Stimulated activated CD4-positive, alpha-beta T cell treated with anti-CD3 and anti-CD28 coated beads, Interleukin-1b, Interleukin-23, amount 100 ng/mL, for 1 hour (primary cell): Measurements from ENCODE around the gene PRLR.

ENCODE experiments used
- DNase-seq, 2 donors: peaks; one replicate each; pipeline ENCODE4 v3.0.0-alpha.2; 2020; ENCODE audit warnings: low read depth in 2 of 2

PRLR gene

DNA sequence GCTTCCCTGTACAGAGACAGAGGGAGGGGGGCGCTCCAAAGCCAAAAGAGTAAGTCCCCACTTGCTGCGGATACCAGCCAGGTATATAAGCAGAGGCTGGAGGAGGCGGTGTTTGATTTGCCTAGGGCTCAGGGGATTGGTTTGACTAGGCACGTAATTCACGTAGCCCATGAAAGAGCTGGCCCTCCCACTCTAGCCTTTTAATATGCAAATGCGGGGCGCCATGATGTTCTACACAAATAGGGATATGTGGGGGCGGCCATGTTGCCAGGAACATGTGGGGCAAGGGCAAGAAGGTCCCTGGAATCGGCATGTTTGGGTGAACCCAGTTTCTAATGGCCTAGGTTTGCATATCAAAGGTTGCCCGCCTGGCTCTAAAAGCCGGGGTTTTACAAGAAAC, 3.3 kb upstream of the PRLR start:
- no peak for DNase-seq

DNA sequence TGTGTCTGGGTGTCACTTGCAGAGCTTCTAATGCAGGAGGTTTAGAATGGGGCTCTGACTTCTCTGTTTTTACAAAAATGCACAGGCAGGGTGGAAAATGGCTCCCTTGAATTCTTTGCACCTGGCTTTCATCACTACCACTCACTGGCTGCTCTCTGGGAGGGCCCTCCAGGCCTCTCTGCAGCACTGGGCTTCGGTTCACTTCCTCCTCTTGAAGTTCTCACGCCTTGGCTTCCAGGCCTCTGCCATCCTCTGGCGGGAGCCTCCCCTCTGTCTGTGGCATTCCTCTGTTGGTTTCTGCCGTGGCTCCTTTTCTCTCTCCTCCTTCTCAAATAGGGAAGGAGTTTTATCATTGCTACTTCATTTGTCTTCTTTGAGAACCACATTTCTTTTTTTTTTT, 2.8 kb upstream of the PRLR start:
- DNase-seq, result no peak

DNA sequence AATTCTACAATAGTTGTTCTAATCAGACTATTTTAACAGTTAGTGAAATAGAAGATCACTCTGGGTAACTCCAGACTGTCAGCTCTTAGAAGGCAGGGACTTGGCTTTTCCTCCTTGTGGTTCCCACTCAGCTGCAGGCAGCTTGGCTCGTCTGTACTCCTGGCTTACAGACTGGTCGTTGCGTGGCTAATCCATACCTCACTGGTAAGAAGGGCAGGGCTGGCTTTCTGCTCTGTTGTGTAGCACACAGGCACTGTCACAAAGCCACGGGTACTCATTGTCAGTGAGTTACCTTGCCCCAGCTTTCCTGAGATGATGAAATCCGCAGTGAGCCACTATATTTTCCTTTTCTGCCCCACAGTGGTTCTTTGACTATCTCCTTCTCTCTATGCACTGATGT, 1.8 kb upstream of the PRLR start:
- no peak for DNase-seq

DNA sequence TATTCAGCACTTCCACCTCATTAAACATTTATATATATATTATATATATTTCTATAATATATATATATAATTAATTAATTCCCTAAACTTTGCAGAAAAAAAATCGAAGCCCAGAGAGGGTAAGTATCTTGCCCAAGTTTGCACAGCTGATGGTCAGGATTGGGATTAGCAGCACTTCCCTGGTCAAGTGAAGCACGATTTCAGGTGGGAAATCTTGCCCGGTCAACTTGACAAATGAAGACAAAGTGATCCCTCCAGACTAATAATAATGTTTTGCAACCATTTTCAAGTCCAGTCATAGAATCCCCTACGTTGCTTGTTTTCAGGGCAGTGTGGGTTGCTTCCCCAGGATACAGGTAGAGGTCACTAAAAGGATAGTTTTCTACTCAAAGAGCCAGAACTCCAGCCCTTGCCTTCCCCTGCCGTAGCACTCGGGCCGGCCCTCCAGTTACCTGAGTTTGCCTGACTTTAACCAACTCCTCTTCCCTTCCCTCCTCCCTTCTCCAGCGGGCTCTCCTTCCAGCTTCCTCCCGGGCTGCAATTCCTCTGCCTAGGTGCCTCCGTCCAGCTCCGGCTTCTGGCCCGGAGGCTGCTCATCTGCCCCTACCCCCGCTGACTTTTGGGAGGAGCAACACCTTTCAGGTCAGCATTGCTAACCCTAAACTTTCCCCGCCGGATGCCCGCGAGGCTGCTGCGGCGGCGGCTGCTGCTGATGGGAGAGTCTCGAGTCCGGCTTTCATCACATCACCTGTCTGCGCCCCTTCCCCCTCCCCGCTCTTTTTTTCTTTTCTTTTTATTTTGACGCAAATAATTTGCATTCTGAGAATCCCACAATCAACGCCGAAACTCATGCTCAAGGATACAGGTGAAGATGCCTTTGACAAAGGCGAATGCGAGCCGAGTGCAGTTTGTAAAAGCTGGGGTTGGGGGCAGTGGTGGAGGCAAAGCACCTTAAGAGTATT, 930 bp downstream of the PRLR start:
- DNase-seq, result no peak

DNA sequence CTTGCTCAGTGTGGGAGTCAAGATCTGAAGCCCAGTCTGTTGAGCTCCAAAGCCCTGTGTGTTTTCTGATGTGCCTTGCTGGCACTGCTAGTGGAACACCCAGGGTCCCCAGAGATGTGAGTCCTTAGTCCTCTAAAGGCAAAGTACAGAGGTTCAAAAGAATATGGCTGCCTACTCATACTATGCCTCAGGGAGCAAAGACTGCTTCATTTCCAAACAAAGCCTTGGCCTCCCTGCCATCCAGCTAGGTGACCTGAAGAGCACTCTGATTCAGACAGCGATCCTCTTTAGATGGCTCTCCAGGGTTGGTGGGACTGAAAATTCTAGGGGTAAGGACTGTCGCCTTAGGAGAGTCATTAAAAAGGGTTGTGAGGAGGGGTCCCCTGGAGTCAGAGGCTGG, 2.0 kb downstream of the PRLR start:
- DNase-seq, result no peak

DNA sequence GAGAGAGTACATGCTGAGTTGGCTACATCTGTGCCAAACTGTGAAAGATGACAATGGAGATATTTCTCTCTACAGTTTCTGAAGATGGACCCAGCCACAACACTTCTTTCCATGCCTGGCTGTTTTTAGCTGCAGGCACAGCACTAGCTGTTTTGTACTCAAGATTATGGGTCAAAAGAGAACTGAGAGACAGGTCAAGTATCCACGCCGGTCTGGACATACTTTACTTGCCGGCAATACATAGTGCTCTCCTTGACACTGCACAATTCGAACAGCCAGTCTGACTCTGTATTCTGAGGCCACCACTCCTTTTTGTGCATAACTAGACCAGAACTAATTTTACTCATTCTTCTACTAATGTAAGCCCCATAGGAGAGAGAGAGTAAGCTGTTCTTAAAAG, 2.6 kb downstream of the PRLR start:
- no peak for DNase-seq

DNA sequence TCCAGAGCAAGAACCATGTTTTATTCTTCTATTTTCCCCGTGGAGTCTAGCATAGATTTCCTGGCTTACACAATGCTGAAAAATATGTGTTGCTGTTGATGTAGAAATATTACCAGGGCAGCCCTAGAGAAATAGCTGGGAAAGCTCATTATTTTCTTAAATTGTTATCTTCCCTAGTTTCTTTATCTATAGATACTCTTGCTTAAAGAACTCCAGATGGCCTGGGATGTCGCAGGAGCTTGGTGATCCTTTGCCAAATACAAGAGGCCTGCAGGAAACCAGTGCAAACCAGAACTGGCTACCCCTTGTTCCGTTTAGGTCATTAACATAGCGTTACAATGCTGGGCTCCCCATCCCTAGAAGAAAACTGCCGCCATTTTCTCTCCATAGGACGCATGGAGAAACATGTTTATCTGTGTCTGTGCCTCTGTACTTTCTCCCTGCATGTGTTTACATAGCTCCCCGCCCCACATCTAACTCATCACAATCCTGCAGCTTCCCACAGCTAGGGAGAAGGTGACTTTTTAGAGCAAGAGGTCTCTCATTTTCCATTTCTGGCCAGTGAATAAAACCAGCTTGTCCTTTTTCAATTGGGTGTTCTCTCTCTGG, 6.4 kb downstream of the PRLR start:
- DNase-seq, result no peak

DNA sequence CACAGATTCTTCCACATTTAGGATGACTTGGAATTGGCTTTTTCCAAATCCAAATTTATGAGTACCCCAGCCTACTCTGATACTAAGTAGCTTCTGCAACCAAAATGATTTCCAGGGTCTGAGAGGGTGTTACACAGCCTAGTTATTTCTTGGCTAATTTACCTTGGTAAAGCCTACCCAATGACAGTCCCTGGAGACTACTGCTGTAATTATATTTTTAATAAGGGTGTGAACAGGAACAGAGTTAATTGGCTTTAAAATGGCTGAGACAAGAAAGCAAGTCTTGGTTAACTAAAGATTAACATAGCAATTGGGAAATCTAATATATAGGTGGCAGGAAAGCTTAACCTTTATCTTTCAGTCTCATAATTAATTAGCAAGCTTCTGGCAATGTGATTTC, 9.3 kb downstream of the PRLR start:
- no peak for DNase-seq

DNA sequence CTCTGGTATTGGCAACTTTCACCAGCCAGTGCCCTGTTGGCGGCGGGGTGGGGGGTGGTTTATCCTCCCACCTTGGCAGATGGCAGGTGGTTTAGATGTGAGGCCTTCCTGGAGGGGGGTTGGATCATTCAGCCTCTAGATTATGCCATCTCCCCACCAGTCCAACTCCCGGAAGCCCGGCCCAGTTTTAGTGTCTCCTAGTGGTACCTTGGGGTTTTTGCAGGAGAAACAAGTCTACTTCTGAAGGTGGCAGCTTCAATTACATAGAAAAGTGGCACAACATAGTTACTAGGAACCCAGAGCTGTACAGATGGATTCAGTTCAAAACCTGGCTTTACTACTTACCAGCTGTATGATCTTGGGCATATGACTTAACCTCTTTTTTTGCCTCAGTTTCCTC, 11.3 kb downstream of the PRLR start:
- DNase-seq, result no peak

DNA sequence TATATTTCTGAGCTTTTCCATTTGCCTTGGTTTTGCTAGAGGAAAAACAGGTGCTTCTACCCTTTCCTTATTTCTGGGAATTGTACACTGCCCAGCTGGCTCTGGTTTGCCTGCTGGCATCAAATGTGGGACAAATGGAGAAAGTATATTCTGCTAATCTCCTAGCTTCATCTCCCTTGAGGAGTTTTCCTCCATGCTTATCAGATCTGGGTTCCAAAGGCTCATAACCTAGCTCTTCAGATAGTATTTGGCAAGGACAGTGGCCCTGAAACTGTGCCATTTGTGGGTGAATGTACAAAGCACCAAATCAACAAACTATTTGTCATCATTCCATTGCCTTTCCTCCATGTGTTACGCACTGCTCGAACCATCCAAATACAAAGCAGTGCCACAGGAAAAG, 16.2 kb downstream of the PRLR start:
- DNase-seq, result no peak

DNA sequence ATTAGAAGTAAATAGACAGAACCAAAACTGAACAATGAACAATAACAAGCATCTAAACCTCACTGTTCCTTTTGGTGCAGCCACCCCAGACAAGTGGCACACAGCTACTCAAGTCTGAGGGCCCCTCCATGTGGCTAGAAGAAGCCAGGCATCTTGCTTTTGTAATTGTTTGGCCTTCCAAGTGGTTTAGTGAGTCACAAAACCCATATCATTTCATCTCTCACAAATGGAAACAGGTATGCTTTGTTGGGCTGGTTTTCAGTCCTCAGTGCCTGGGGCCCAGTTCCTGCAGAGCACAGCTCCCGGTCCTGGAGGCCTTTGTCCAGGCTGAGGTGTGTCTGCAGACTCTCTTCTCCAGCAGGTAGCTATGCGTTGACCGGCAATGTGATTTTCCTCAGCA, 16.7 kb downstream of the PRLR start:
- DNase-seq, result no peak

DNA sequence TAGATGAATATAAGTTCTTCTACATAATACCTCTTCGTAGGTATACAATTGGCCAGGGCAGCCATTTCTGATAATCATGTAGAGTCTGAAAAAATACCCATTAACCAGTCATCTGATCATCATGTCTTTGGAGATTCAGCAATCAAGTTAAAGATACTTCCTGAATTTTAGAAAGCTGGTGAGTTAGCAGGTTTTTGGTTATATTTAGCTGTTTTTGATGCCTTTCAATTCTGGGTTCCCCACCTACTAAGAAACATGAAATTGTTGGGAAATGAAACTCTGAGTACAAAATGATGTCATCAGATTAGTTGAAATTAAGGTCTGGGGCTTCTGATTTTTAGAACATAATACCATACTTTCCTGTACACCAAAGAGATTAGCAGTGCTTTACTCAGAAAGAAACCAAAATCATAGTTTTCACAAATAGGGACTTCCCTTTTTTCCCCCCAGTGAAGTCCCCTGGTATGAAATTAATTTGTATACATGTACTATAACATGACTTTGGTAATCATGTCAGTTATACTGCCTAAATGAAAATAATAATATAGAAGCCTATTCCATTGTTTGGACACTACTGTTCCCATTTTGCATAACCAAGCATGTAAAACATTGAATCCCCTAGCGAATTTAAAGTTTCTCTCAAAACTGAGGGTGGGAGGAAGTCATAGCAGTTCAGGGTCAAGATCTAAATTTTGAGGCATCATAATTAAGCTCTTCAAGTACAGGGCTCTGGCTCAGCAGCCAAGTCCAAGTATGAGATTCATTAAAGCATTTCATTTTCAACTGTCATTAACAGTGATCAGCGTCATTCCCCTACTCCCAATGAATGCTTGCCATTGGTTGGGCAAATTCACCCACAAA, 17.9 kb downstream of the PRLR start:
- DNase-seq, result no peak

DNA sequence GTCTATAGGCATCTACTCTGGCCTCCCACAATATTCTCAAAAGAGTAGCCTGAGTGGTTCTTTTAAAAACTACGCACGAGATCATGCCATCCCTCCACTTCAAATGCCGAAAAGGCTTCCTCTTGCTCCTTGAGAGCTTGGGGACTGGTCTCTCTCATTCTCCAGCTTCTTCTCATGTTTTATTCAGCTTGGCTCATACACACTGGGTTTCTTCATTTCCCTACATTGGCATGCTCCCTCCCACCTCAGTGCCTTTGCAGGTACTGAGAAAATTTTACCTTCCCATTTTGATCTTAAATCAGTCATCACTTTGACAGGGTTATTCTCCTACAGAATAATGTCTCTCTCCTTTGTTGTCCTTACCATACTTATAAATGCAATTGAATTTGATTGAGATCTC, 20.4 kb downstream of the PRLR start:
- no peak for DNase-seq

DNA sequence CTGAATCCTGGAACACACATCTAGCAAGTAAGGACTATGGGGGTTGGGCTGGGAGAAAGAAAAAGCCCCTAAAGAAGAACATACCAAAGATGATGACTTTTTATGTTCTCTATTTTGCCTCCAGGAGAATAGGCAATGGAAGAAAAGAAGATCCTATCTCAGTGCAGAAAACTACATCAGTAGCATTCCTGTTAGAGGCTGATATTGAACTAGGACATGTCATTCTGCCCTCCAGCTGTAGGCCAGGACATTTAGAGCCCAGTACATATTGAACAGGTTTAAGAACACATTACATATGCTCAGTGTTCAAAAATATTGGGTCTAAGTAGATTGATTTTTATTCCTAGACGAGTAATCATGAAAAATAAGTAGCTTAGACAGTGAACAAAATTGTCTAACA, 24.7 kb downstream of the PRLR start:
- DNase-seq, result no peak

DNA sequence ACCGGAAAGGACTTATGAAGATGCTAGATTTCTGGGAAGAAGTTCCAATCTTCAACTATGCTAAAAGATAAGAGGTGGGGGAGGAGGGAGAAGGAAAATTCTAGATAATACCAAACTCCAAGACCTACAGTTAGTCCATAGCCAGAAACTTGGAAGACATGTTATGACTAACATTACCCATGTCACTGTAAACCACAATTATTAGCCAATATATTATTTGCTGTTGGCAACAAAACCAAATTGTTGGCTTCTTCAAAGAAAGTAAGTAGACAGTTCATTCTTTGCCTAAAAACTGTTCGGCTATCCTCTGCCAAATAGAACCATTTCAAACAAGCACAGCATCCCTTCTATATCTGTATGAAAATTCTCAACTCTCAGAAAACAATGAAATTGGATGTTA, 25.1 kb downstream of the PRLR start:
- DNase-seq, result no peak

DNA sequence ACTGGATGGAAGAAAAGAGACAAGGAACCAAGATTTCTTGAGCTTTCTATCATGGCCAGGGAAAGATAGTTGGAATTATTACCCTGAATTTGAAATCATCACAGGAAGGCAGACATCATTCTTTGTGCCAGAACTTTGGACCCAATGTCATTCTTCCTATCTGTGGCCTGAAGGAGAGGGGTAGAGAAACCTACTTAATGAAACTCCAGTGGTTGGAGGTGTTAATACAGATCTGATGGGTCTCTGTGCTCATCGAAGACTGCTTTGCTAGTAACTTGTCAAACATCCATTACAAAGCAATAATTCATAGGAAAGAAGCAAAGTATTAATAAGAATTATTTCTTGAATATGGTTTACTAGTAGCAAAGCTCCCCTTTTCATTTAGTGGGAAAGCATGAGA, 26.9 kb downstream of the PRLR start:
- DNase-seq, result no peak

DNA sequence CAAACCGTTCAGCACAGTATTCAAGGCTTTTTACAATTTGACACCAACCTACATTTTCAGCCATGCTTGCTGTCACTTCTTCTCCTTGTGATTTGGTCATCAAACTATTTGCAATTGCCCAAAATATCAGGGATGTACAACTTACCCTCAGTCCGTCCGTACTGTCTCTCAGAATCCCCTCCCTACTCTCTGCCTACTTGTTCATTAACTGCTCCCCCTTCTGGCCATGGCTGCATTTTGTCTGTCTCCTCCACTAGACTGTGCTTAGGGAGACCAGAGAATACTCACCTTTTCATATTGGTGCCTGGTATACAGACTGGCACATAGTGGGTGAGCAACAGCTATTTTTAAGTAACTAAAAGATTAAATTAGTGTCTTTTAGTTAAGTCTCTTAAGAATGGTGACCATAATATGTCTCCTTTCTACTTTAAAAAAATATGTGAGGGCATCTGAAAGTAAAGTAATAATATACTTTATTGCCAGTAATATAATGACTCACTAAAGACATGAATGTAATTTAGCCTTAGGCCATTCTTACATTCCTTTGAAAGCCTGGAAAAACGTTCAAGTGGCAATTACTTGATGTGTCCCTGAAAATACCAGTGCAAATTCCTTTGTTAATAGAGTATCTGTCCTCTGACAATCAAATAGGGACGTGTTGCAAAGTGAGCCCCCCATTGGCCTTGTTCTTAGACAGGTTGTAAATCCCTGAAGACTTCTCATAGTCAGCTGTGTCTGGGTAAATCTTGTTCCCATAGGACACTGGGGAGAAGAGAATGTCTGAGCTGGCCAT, 27.8 kb downstream of the PRLR start:
- no peak for DNase-seq

DNA sequence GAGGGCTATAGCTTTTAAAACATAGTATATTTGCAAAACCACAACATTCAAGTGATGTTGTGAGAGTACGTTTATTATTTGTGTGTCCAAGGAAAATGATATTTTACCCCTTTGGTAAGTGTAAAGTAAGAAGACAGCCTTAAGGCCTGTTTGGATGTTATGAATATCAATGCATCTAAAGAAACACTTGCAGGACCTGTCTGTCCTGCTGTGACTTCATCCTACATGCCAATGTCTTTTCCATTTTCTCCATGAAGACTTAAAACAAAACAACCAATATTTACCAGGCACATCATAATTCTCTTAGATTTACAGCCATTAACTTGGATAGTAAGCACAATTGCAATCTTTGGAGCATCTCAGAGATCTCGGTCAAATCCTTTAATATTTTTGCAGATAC, 29.0 kb downstream of the PRLR start:
- DNase-seq, result no peak

DNA sequence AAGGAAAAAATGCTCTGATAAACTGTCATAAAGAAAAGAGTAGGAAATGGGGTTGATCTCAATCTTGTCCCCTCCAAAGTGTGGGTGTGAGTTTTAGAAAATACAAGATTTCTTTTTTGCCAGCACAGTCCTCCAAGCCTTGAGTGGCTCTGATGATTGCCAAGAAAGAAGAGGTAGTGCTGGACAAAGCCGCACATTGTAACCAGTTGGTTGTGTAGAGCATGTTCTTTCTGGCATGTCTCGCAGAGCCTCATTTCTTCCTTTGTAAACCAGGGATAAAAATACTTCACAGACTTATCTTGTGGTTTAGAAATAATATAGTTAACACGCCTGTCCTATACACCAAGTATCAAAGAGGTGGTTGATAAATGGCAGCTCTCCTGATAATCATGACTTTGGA, 30.4 kb downstream of the PRLR start:
- DNase-seq, result no peak

DNA sequence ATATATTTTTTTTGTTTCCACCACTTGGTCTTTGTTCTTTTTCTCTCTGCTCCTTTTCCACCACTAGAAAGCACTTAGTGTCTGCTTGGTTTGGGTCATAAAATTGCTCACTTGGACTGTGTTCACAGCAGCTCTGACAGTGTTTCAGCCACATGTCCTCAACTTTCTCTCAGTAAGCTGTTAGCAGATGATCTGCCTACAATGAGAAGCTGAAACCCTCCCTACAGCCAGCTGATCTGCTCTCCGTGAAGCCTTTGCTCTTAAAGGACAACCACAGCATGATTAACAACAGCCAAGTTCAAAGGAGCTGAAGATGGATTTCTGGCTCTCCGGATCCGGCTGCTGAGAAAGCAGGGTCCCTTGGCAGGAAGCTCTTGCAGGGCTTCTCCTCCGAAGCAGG, 31.6 kb downstream of the PRLR start:
- no peak for DNase-seq

DNA sequence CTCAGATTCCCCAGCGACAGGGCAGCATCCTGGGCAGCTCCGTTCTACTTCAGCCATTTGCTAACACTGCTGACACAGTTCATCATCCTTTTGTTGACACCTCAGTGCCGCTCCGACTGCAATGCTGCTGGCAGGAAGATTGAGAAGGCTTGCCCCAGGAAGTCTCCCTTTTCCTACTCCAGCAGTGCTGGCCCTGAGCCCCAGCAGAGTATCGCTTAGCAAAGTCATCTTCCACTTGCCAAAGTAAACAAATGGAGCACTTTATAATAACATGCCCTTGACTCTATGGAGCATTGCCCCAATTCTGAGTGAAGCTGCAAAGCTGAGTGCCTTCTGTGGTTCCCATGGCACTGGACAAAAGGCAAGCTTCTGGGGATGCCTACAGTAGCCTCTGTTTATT, 32.2 kb downstream of the PRLR start:
- DNase-seq, result no peak

DNA sequence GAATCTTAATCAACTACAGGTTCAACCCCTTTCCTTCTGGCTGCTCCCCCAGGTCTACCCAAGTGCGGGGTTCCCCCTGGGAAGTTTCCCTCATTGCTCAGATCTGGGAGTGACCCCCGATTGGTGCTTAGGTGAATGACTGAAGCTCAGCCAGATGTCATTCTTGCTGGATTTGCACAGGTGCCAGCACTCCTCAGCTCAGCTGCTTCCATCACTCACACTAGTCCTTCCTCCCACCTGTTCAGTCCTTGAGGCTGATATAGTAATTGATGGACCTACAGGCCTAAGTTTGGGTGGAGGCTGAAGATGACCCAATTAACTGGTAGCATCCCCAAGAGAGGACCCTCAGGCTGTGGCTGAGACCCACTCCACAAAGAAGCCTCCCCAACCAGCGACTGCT, 32.9 kb downstream of the PRLR start:
- no peak for DNase-seq
